Measurements from ENCODE around the gene KCNMA1.

The KCNMA1 gene

DNA sequence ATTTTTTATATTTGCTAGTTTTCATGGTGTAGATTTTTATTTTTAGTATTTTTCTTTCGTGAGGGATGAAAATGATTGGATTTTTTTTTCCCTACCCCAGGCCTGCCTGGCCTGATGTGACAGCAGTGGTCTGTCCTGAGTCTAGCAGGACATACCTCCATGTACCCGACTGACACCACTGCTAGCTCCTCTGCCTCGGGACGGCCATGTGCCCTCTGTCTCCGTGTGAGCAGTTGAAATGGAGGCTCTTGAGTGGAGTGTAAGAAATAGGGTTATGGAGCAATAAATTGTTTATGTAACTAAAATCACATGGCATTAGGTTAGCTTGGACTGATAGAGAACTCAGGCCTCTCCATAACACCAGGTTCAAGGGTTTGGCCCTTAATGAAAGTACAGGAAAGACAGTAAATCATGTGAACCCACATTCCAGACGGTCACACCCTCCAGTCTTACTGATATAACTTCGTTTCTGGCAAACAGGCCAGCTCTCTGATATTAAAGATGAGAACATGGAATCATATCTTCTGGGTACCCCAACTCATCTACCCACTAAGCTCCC is 734.1 kb downstream of the KCNMA1 start:
- Histone ChIP-seq H3K9me3 (ENCODE audit: control insufficient read depth, insufficient read depth, low read length) (no peaks in the 10 kb centered on the region), H3K9ac (ENCODE audit: low read depth, low read length) (no peak overlapping the region), H3K4me1 (ENCODE audit: insufficient read depth, low read length) (no peaks in the 10 kb centered on the region), H3K36me3 (ENCODE audit: insufficient read depth, low read length) (no peaks in the 10 kb centered on the region)

DNA sequence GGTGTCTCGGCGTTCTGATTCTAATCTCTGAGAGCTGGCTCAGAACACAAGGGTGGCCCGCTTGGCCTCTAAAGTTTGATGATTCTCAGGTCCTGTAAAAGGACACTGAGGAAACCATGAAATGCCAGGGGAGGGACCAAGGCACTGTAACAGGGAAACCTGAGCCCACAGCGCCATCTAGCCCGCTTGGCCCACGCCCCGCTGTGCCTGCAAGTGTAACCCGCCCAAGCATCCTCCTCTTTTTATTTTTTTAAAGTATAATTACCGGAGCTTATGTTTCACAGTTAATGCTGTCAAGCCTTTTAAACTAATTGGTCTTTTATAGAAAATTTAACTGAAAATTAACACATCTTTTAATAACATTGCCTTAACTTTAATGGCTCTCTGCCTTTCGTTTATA is 734.7 kb downstream of the KCNMA1 start:
- Histone ChIP-seq H3K9ac (ENCODE audit: low read depth, low read length) (no peak overlapping the region), H3K9me3 (ENCODE audit: control insufficient read depth, insufficient read depth, low read length) (no peaks in the 10 kb centered on the region), H3K36me3 (ENCODE audit: insufficient read depth, low read length) (no peaks in the 10 kb centered on the region), H3K4me1 (ENCODE audit: insufficient read depth, low read length) (no peaks in the 10 kb centered on the region)

DNA sequence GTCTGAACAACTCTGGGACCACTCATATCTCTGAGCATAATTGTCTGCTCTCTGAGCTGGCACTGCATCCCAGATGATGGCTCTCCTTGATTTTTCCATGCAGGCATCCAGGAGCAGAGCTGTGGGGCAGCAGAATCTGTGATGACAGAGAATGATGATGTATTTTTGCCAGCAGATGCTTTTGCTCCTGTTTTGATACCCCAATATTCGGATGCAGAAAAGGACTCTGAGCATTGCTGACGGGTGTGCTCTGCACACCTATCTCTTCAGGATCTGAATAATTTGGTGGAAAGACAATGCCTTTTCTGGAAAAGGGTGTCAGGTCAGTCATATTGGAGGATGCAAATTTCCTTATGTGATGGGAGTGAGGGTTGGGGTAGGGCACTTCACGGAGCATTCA is 735.9 kb downstream of the KCNMA1 start:
- Histone ChIP-seq H3K4me1 (ENCODE audit: insufficient read depth, low read length) (no peaks in the 10 kb centered on the region), H3K36me3 (ENCODE audit: insufficient read depth, low read length) (no peaks in the 10 kb centered on the region), H3K9ac (ENCODE audit: low read depth, low read length) (no peak overlapping the region), H3K9me3 (ENCODE audit: control insufficient read depth, insufficient read depth, low read length) (no peaks in the 10 kb centered on the region)

DNA sequence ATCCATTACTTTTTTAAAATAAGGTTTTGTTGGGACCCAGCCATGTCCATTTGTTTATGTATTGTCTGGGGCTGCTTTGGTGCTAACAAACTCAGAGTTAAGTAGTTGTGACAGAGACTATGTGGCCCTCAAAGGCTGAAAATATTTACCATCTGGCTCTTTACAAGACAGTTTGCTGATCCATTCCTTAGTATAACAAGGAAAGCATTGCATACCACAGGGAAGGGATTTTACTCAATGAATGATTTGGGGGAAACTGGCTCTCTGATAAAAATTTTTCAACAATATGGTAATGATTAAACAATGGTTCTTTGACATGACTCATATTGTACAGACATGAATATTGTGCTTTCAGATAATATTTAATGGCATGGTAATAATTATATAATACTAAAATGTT is 738.1 kb downstream of the KCNMA1 start:
- Histone ChIP-seq H3K9ac (ENCODE audit: low read depth, low read length) (no peak overlapping the region), H3K9me3 (ENCODE audit: control insufficient read depth, insufficient read depth, low read length) (no peaks in the 10 kb centered on the region), H3K4me1 (ENCODE audit: insufficient read depth, low read length) (no peaks in the 10 kb centered on the region), H3K36me3 (ENCODE audit: insufficient read depth, low read length) (no peaks in the 10 kb centered on the region)

DNA sequence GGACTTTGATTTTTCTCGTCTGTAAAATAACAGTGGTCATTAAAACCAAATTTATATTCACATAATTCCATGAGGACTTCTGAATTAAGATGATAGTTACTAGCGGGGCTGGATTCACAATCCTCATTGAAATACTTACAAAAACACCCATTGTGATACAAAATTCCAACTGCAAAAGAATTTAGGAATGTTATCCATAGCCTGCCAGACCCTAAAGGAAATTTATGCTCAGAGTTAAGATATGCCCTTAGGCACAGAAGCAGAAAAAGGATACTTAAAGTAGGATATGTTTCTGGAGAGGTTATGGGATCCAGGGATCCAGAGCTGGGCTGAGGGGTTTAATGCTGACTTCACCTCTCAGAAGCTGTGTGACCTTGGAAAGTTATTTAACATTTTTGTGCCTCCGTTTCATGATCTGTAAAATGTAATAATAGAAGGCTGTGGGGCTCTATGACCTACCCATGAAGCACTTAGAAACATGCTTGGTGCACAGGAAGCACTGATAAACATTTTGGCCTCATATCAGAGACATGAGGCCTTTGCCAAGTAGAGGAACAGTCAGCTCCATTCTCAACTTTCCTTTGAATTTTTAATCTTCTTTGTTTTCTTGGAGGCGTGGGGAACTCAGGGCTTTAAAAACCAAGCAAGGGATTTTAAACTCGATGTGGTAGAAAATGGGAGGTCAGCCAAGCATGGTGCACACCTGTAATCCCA is 744.7 kb downstream of the KCNMA1 start:
- Histone ChIP-seq H3K9me3 (ENCODE audit: control insufficient read depth, insufficient read depth, low read length) (no peaks in the 10 kb centered on the region), H3K9ac (ENCODE audit: low read depth, low read length) (no peak overlapping the region), H3K4me1 (ENCODE audit: insufficient read depth, low read length) (peaks cover 10% of the 10 kb centered on the region; the same call in 1 of the 2 replicates), H3K36me3 (ENCODE audit: insufficient read depth, low read length) (no peaks in the 10 kb centered on the region)

DNA sequence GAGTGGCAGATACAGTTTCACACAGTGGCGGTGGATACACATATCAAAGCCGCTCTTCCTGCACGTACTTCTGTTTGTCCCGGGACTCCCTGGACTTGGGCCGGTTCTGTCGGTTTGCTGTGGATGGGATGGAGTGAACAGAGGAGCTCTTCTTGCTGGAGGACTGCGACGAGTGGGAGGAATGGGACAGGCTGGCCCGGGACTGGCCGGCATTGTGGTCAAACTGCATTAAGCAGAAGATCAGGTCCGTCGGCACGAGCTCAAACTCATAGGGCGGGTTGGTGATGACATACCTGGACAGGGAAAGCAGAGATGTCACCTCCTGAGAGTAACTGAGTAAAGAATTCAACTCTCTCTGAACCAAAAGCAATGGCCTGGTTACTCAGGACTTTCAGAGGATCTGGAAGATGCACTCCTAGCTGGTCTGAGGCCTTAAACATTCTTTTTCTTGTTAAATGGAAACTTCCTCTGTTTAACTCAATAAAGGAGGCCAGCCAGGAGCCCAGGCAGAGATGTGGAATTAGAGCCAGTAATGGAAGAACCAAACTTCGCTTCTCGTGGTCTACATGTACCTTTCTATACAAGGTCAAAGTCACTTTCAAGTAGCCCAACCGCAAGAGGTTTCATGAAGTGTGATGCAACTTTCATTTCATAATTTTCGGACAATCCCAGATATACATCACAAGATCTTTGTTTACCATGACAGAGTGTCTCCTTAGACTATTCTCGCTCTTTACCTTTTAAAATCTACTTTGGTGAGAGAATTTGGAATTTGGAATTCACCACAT is 750.2 kb downstream of the KCNMA1 start:
- H3K4me1 ChIP-seq (ENCODE audit: insufficient read depth, low read length): peaks cover 1% of the 10 kb centered on the region; the same call in 1 of the 2 replicates
- no peaks in the 10 kb centered on the region for H3K9me3 ChIP-seq (ENCODE audit: control insufficient read depth, insufficient read depth, low read length)
- no peak overlapping the region for H3K9ac ChIP-seq (ENCODE audit: low read depth, low read length)
- no peaks in the 10 kb centered on the region for H3K36me3 ChIP-seq (ENCODE audit: insufficient read depth, low read length)

DNA sequence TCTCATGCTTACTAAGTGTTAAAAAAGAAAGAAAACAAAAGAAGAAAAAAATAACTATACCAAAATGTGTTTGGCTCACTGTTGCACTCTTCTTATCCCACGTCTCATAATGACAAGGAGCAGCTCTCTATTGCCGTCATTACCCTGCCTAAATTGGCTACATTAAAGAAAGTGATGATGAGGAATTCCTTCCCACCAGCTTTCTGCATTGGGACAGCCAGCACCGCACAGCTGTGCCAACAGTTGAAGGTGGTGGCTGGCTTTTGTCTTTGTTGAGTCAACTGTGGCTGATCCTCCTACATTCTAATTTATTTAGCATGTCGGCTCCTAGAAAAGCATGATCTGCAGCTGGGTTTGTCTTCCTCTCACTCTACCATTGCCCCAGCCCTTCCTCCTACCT is 751.8 kb downstream of the KCNMA1 start:
- H3K9me3 ChIP-seq (ENCODE audit: control insufficient read depth, insufficient read depth, low read length): no peaks in the 10 kb centered on the region
- H3K36me3 ChIP-seq (ENCODE audit: insufficient read depth, low read length): no peaks in the 10 kb centered on the region
- H3K4me1 ChIP-seq (ENCODE audit: insufficient read depth, low read length): no peaks in the 10 kb centered on the region
- H3K9ac ChIP-seq (ENCODE audit: low read depth, low read length): no peak overlapping the region

DNA sequence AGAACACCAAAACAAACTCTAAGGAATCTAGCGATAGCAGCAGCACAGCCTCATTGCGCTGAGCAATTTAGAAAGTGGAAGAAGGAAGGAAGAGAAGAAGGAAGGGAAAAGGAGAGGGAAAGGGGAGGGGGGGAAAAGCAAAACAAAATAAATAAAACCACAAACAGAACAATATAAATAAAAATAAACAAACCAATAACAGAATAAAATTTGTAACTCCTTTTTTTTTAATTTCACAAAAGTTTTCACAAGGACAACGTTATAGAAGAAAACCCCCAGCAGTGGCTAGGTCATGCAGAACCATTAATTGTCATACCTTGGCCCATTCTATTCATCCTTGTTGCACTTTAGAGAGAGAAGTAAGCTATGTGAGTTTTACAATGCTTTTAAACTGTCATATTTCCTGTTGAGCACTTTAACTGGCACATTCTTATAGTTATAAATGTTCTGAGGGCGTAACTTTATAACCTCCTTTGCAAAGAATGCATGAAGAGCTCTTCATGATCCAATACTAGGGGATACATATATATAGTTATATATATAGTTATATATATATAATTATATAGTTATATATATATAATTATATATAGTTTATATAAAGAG is 752.8 kb downstream of the KCNMA1 start:
- Histone ChIP-seq H3K9me3 (ENCODE audit: control insufficient read depth, insufficient read depth, low read length) (no peaks in the 10 kb centered on the region), H3K36me3 (ENCODE audit: insufficient read depth, low read length) (no peaks in the 10 kb centered on the region), H3K4me1 (ENCODE audit: insufficient read depth, low read length) (no peaks in the 10 kb centered on the region), H3K9ac (ENCODE audit: low read depth, low read length) (no peak overlapping the region)

DNA sequence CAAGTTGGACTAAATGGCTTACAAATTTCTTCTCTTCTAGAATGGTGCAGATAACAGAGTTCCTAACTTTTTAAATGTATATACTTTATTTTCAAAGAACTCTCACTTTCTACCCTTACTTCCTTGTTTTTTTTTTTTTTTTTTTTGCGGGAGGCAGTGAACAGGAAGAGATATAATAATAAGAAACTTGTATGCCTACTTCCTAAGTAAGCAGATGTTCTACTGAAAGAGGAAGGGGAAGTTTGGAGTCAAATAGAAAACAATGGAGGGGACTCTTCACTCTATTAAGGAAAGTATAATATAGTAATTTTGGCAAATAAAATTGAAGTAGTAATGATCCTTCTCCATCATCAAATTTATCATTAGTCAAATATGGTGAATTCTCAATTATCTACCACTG is 754.0 kb downstream of the KCNMA1 start:
- Histone ChIP-seq H3K9me3 (ENCODE audit: control insufficient read depth, insufficient read depth, low read length) (no peaks in the 10 kb centered on the region), H3K4me1 (ENCODE audit: insufficient read depth, low read length) (no peaks in the 10 kb centered on the region), H3K36me3 (ENCODE audit: insufficient read depth, low read length) (no peaks in the 10 kb centered on the region), H3K9ac (ENCODE audit: low read depth, low read length) (no peak overlapping the region)

DNA sequence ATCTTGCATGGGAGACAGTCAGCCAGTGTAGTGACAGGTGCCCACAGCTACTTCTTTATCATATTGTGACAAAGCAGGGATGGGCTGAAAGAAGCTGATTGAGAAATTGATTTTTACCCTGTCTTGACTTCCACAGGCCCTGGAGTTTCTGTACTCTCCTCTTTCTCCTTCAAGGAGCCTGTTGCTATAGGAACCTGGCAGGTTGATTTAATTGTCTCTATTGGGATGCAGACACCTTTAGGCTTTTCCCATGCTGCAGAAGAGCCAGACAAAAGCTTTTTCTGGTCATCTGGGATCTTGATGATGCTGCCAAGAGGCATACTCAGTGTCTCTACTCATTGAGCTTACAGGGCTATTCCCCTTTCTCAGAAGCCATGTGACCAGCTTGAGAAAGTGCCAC is 754.8 kb downstream of the KCNMA1 start:
- Histone ChIP-seq H3K4me1 (ENCODE audit: insufficient read depth, low read length) (no peaks in the 10 kb centered on the region), H3K9me3 (ENCODE audit: control insufficient read depth, insufficient read depth, low read length) (no peaks in the 10 kb centered on the region), H3K36me3 (ENCODE audit: insufficient read depth, low read length) (no peaks in the 10 kb centered on the region), H3K9ac (ENCODE audit: low read depth, low read length) (no peak overlapping the region)

DNA sequence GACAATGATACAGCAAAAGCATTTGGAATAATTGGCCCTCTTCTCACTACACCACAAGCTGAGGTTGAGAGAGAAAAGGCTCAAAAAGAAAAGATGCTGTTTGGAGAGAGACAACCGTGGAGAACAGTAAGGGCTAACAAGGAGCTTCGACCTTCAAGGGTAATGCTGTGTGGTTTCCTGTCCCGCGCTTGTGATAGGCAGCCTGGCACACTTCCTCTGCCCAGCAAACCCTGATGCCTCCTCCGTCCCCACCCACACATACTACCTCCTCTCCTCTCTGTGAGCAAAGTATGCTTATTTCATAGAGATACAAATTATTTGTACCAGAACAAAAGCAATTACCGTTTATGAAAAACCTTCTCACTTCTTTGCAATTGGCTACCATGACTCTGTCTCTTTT is 755.4 kb downstream of the KCNMA1 start:
- H3K36me3 ChIP-seq (ENCODE audit: insufficient read depth, low read length): no peaks in the 10 kb centered on the region
- H3K9ac ChIP-seq (ENCODE audit: low read depth, low read length): no peak overlapping the region
- H3K4me1 ChIP-seq (ENCODE audit: insufficient read depth, low read length): no peaks in the 10 kb centered on the region
- H3K9me3 ChIP-seq (ENCODE audit: control insufficient read depth, insufficient read depth, low read length): no peaks in the 10 kb centered on the region

DNA sequence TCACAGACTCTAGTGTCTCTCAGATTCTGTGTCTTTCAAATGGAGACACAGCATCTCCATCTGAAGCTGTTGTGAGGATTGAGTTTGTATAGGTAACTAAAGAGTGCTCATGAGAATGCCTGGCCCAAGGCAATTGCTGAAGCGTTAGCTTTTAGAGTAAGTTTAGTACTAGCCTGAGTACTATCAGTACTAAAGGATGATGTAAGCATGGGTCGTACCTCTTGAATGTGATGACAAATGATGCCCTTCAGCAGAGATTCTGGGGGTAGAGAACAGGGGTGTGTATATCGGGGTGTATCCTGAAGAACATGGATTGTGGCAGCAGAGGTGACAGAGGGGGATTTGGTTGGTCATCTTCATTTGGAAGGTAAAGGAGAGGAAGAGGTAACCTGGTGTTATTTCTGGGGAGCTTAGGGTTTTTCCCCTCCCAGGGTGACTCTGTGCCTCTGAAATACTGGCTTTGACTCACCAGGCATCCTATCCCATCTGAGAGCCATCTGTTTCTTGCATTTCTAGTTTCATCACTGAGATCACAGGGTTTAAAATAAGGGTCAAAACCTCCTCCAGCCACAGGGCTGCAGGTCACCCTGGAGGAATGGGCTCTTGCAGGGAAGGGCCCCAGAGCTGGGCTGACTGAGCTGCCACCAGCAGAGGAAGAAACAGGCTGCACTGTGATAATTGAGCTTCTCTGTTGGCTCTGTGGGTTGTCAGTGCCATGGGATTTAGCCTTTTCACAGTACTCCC is 756.0 kb downstream of the KCNMA1 start:
- no peaks in the 10 kb centered on the region for H3K36me3 ChIP-seq (ENCODE audit: insufficient read depth, low read length)
- H3K4me1 ChIP-seq (ENCODE audit: insufficient read depth, low read length): no peaks in the 10 kb centered on the region
- no peaks in the 10 kb centered on the region for H3K9me3 ChIP-seq (ENCODE audit: control insufficient read depth, insufficient read depth, low read length)
- no peak overlapping the region for H3K9ac ChIP-seq (ENCODE audit: low read depth, low read length)

DNA sequence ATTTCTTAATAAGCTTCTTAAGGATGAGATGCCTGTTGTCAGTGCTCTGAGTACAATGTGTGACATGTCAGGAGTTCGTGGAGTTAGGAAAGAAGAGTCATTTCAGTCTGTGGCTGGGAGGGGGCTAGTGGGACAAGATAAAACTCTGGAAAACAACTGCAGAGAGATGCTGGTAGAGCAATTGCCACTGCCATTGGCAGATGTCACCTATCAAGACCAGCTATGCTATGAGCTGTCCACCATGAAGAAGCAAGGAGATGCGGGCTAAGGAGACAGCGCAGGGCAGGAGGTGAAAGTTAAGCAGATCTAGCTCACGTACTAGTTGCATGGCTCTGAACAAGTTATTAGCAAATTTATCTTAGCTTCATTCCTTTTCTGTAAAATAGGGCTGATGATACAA is 756.7 kb downstream of the KCNMA1 start:
- Histone ChIP-seq H3K4me1 (ENCODE audit: insufficient read depth, low read length) (no peaks in the 10 kb centered on the region), H3K9me3 (ENCODE audit: control insufficient read depth, insufficient read depth, low read length) (no peaks in the 10 kb centered on the region), H3K9ac (ENCODE audit: low read depth, low read length) (no peak overlapping the region), H3K36me3 (ENCODE audit: insufficient read depth, low read length) (no peaks in the 10 kb centered on the region)
